Mammary epithelial cell (primary cell): ENCODE data around the gene ASB3.

Source experiments
- EZH2 ChIP-seq: IDR thresholded peaks from 2 replicates; pipeline ENCODE4 v1.6.1; 2012; ENCODE audit warnings: low read length, inconsistent platforms, borderline replicate concordance
- TF ChIP-seq, protein P1 (sequence below), 2 donors: IDR thresholded peaks in 1 of 2; conservative IDR thresholded peaks in 1 of 2; 2 replicates each; pipeline ENCODE4 v1.5.1; 2011 to 2012; ENCODE audit warnings: inconsistent platforms in 2 of 2, low read length in 2 of 2, mild to moderate bottlenecking in 2 of 2, control low read depth in 1 of 2, low read depth in 1 of 2; ENCODE audit not compliant: insufficient read depth in 1 of 2; ENCODE audit errors: extremely low read depth in 1 of 2

DNA sequence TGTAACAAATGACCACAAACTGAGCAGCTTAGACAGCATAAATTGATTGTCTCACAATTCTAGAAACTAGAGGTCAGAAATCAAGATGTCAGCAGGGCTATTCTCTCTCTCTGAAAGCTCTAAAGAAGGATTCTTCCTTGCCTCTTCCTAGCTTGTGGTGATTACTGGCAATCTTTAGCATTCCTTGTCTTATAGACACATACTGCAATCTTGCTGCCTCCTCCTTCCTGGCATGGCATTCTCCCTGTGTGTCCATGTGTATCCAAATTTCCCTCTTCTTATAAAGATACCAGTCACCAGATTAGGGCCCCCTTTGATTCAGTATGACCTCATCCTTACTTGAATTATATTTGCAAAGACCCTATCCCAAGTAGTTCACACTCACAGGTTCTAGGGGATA is 2.3 kb downstream of the ASB3 start:
- TF ChIP-seq, protein P1, sequence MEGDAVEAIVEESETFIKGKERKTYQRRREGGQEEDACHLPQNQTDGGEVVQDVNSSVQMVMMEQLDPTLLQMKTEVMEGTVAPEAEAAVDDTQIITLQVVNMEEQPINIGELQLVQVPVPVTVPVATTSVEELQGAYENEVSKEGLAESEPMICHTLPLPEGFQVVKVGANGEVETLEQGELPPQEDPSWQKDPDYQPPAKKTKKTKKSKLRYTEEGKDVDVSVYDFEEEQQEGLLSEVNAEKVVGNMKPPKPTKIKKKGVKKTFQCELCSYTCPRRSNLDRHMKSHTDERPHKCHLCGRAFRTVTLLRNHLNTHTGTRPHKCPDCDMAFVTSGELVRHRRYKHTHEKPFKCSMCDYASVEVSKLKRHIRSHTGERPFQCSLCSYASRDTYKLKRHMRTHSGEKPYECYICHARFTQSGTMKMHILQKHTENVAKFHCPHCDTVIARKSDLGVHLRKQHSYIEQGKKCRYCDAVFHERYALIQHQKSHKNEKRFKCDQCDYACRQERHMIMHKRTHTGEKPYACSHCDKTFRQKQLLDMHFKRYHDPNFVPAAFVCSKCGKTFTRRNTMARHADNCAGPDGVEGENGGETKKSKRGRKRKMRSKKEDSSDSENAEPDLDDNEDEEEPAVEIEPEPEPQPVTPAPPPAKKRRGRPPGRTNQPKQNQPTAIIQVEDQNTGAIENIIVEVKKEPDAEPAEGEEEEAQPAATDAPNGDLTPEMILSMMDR (conservative IDR thresholded peaks at IDR 0.05 in 1 of 2, IDR thresholded peaks at IDR 0.05 in 1 of 2; ENCODE audit: extremely low read depth in 1 of 2, insufficient read depth in 1 of 2, low read depth in 1 of 2, low read length in 2 of 2) = no peak
- no peak for TF ChIP-seq EZH2
